Liver (tissue), 9 donors: ENCODE measurements around the gene ALOX15. TPM values are rescaled to one million over a fixed set of nuclear protein-coding genes. Genes with fewer than 3 reads are reported as not detected.

ENCODE experiments used
- DNase-seq: peaks from one replicate; pipeline ENCODE4 v3.0.0-alpha.2; 2017; ENCODE audit warnings: low spot score
- H3K27ac ChIP-seq, 2 donors: one replicate each; pipeline ENCODE4 v1.7.0; 2013; ENCODE audit warnings: inconsistent platforms in 2 of 2, low read length in 2 of 2, control low read depth in 1 of 2, low read depth in 1 of 2, mild to moderate bottlenecking in 1 of 2
- H3K27me3 ChIP-seq, 4 donors: one replicate each; pipeline versions ENCODE4 v1.6.1 to v1.7.0; 2013; ENCODE audit warnings: low read length in 3 of 4, inconsistent platforms in 1 of 4, mild to moderate bottlenecking in 1 of 4, moderate library complexity in 1 of 4; ENCODE audit not compliant: control insufficient read depth in 4 of 4, insufficient read depth in 4 of 4
- H3K36me3 ChIP-seq, 4 donors: one replicate each; pipeline versions ENCODE4 v1.6.1 to v1.7.0; 2013; ENCODE audit warnings: low read length in 3 of 4, mild to moderate bottlenecking in 3 of 4, low read depth in 1 of 4, moderate library complexity in 1 of 4; ENCODE audit not compliant: control insufficient read depth in 4 of 4, insufficient read depth in 3 of 4
- H3K4me1 ChIP-seq, 4 donors: one replicate each; pipeline versions ENCODE4 v1.6.1 to v1.7.0; 2013; ENCODE audit warnings: low read length in 3 of 4, mild to moderate bottlenecking in 3 of 4, moderate library complexity in 1 of 4; ENCODE audit not compliant: control insufficient read depth in 4 of 4, insufficient read depth in 4 of 4
- H3K4me3 ChIP-seq, 3 donors: one replicate each; pipeline versions ENCODE4 v1.6.1 to v1.7.0; 2013; ENCODE audit warnings: low read length in 3 of 3, control low read depth in 1 of 3, low read depth in 1 of 3, mild to moderate bottlenecking in 1 of 3
- H3K9ac ChIP-seq, 2 donors: one replicate each; pipeline ENCODE4 v1.7.0; 2013; ENCODE audit warnings: low read length in 2 of 2, mild to moderate bottlenecking in 2 of 2, moderate library complexity in 2 of 2, control low read depth in 1 of 2, low read depth in 1 of 2
- H3K9me3 ChIP-seq, 4 donors: one replicate each; pipeline versions ENCODE4 v1.6.1 to v1.7.0; 2013; ENCODE audit warnings: low read length in 3 of 4; ENCODE audit not compliant: control insufficient read depth in 4 of 4
- ATF3 ChIP-seq: IDR thresholded peaks from 2 replicates; pipeline ENCODE4 v1.6.1; 2016; ENCODE audit warnings: antibody characterized with exemption
- CTCF ChIP-seq: fragments of 150-350 bp; IDR thresholded peaks from 2 replicates; pipeline ENCODE4 v1.5.1; 2017; ENCODE audit warnings: improper control_type of control experiment, low read depth, low read length; ENCODE audit not compliant: missing input control
- EGR1 ChIP-seq, 2 donors: IDR thresholded peaks; 2 replicates each; pipeline ENCODE4 v1.6.1; 2016 to 2018; ENCODE audit warnings: antibody characterized with exemption in 2 of 2, low read depth in 2 of 2
- FOXA1 ChIP-seq: IDR thresholded peaks from 2 replicates; pipeline ENCODE4 v1.6.1; 2016; ENCODE audit warnings: antibody characterized with exemption
- FOXA2 ChIP-seq: IDR thresholded peaks from 2 replicates; pipeline ENCODE4 v1.6.1; 2016; ENCODE audit warnings: antibody characterized with exemption
- GABPA ChIP-seq, 2 donors: IDR thresholded peaks in 1 of 2; conservative IDR thresholded peaks in 1 of 2; 2 replicates each; pipeline ENCODE4 v1.6.1; 2016; ENCODE audit warnings: antibody characterized with exemption in 2 of 2, mild to moderate bottlenecking in 1 of 2, moderate library complexity in 1 of 2
- HNF4A ChIP-seq, 2 donors: conservative IDR thresholded peaks; 2 replicates each; pipeline ENCODE4 v1.6.1; 2016; ENCODE audit warnings: antibody characterized with exemption in 2 of 2, mild to moderate bottlenecking in 2 of 2
- HNF4G ChIP-seq: IDR thresholded peaks from 2 replicates; pipeline ENCODE4 v1.6.1; 2016; ENCODE audit warnings: antibody characterized with exemption
- JUND ChIP-seq, 2 donors: IDR thresholded peaks; 2 replicates each; pipeline ENCODE4 v1.6.1; 2016; ENCODE audit warnings: antibody characterized with exemption in 2 of 2
- MAX ChIP-seq: IDR thresholded peaks from 2 replicates; pipeline ENCODE4 v1.6.1; 2016; ENCODE audit warnings: antibody characterized with exemption
- NR2F2 ChIP-seq: IDR thresholded peaks from 2 replicates; pipeline ENCODE4 v1.6.1; 2016; ENCODE audit warnings: antibody characterized with exemption
- RAD21 ChIP-seq, 2 donors: IDR thresholded peaks; 2 replicates each; pipeline ENCODE4 v1.6.1; 2016; ENCODE audit warnings: antibody characterized with exemption in 2 of 2, mild to moderate bottlenecking in 2 of 2
- REST ChIP-seq: IDR thresholded peaks from 2 replicates; pipeline ENCODE4 v1.6.1; 2016; ENCODE audit warnings: antibody characterized with exemption, mild to moderate bottlenecking
- RXRA ChIP-seq, 2 donors: IDR thresholded peaks; 2 replicates each; pipeline ENCODE4 v1.6.1; 2017 to 2018; ENCODE audit warnings: antibody characterized with exemption in 2 of 2, mild to moderate bottlenecking in 1 of 2
- SP1 ChIP-seq: IDR thresholded peaks from 2 replicates; pipeline ENCODE4 v1.6.1; 2018; ENCODE audit warnings: antibody characterized with exemption, mild to moderate bottlenecking
- TAF1 ChIP-seq: conservative IDR thresholded peaks from 2 replicates; pipeline ENCODE4 v1.6.1; 2016; ENCODE audit warnings: antibody characterized with exemption, mild to moderate bottlenecking
- YY1 ChIP-seq: IDR thresholded peaks from 2 replicates; pipeline ENCODE4 v1.6.1; 2016; ENCODE audit warnings: antibody characterized with exemption, mild to moderate bottlenecking
- ZBTB33 ChIP-seq: IDR thresholded peaks from 2 replicates; pipeline ENCODE4 v1.6.1; 2016; ENCODE audit warnings: antibody characterized with exemption
- WGBS: extraction: QIAGEN DNeasy Blood & Tissue Kit; methylation state at CpG from one replicate; pipeline ENCODE4 v1.1.7; 2013; 5-methylcytosine and 5-hydroxymethylcytosine counted together
- polyA plus RNA-seq, 2 donors: library from polyadenylated mRNA; stranded (reverse) in 1 of 2; unstranded in 1 of 2; fragments of 200-250 nt in 1 of 2; fragments of >200 nt in 1 of 2; fragmentation: Nextera tagmentation in 1 of 2; extraction: Ambion mirVana in 1 of 2; gene quantifications; one replicate each; pipeline versions ENCODE4 v1.2.1 to v1.2.3, GENCODE V29; 2013 to 2015
- total RNA-seq, 2 donors: library from RNA; depleted of rRNA; stranded (reverse); fragments of >200 nt; gene quantifications; one replicate each; pipeline ENCODE4 v1.2.3, GENCODE V29; 2014
- donor health status: healthy.
- donor health status: healthy.
- donor health status: healthy.
- donor health status: healthy.
- donor health status: healthy.

Gene ALOX15
- total and polyA plus RNA-seq, 4 donors, result 0.03 to 1.7 TPM; not detected in 2

GRCh38 chr17:4678448-4679026 lies 37.1 kb upstream of the ALOX15 start:
- Histone ChIP-seq H3K27me3 (no peaks in the 10 kb centered on the region), H3K36me3 (peaks cover 16 to 62% (median 35%) of the 10 kb centered on the region in 4 donors), H3K4me1 (no peaks in the 10 kb centered on the region), H3K9me3 (no peaks in the 10 kb centered on the region), H3K27ac (no peak overlapping the region), H3K9ac (no peak overlapping the region), H3K4me3 (no peak overlapping the region)
- DNase-seq, result no peak
- 68% methylated on average over 14 of the region's 14 CpGs for WGBS
- TF ChIP-seq JUND (IDR thresholded peaks at IDR 0.05), result no peak
- no peak for TF ChIP-seq NR2F2
- no peak for TF ChIP-seq SP1
- no peak for TF ChIP-seq RXRA (IDR thresholded peaks at IDR 0.05)
- no peak for TF ChIP-seq CTCF
- no peak for TF ChIP-seq GABPA (IDR thresholded peaks at IDR 0.05 in 1 of 2, conservative IDR thresholded peaks at IDR 0.05 in 1 of 2)
- no peak for TF ChIP-seq EGR1 (IDR thresholded peaks at IDR 0.05; ENCODE audit: low read depth in 2 of 2)
- TF ChIP-seq YY1, result no peak
- no peak for TF ChIP-seq ATF3
- no peak for TF ChIP-seq REST
- no peak for TF ChIP-seq FOXA1
- TF ChIP-seq ZBTB33, result no peak
- TF ChIP-seq MAX, result no peak
- TF ChIP-seq FOXA2, result no peak
- no peak for TF ChIP-seq TAF1
- TF ChIP-seq HNF4G, result no peak
- TF ChIP-seq RAD21 (IDR thresholded peaks at IDR 0.05), result no peak
- TF ChIP-seq HNF4A (conservative IDR thresholded peaks at IDR 0.05), result no peak
